PC-3 (cell line): Measurements from ENCODE around the gene LRRC7. TPM values are rescaled to one million over a fixed set of nuclear protein-coding genes. Genes with fewer than 3 reads are reported as not detected.

Experiments
- ATAC-seq: fragments of 200-7000 bp; cut with Tn5 transposase; 2 replicates; pipeline ENCODE4 v1.9.1; 2020; ENCODE audit warnings: mild to moderate bottlenecking, moderate library complexity
- BruUV-seq: library from RNA; stranded (reverse); fragments of 400-500 nt; replicated peaks from 2 replicates; lab custom pipeline; 2021; lab: Mats Ljungman, UMichigan
- CTCF ChIA-PET: fragments of 300-600 bp; sonication (Branson Sonifier 250); formaldehyde crosslinking; loops from one replicate; lab custom pipeline; 2022; ENCODE audit warnings: antibody characterized with exemption; lab: Charles Lee
- POLR2A ChIA-PET: fragments of 300-600 bp; sonication (Branson Sonifier 250); formaldehyde crosslinking; loops from one replicate; lab custom pipeline; 2022; ENCODE audit warnings: antibody characterized with exemption; ENCODE audit not compliant: unreplicated experiment; lab: Charles Lee
- DNase-seq: peaks from one replicate; pipeline ENCODE4 v3.0.0-alpha.2; 2015
- H2AFZ ChIP-seq: fragments of 300-600 bp; sonication (generic); 2 replicates; pipeline ENCODE4 v1.6.0; 2016; ENCODE audit warnings: antibody characterized with exemption, low read length
- H3F3A ChIP-seq: fragments of 300-600 bp; sonication (generic); one replicate; pipeline ENCODE4 v1.6.0; 2017; ENCODE audit warnings: antibody characterized with exemption, low read length, control low read depth, mild to moderate bottlenecking; ENCODE audit not compliant: unreplicated experiment
- H3K27ac ChIP-seq: fragments of 300-600 bp; sonication (generic); 2 replicates; pipeline ENCODE4 v1.5.1; 2016; ENCODE audit warnings: mild to moderate bottlenecking, low read length
- H3K27me3 ChIP-seq: fragments of 300-600 bp; sonication (generic); 2 replicates; pipeline ENCODE4 v1.6.1; 2016; ENCODE audit warnings: low read length, mixed read lengths
- H3K36me3 ChIP-seq: fragments of 300-600 bp; sonication (generic); 2 replicates; pipeline ENCODE4 v1.6.1; 2016; ENCODE audit warnings: low read depth, mixed run types, low read length, mixed read lengths
- H3K4me1 ChIP-seq: fragments of 300-600 bp; sonication (generic); 2 replicates; pipeline ENCODE4 v1.5.1; 2016; ENCODE audit warnings: low read length; ENCODE audit not compliant: insufficient read depth
- H3K4me2 ChIP-seq: fragments of 300-600 bp; sonication (generic); 2 replicates; pipeline ENCODE4 v1.6.0; 2016; ENCODE audit warnings: low read length
- H3K4me3 ChIP-seq: fragments of 300-600 bp; sonication (generic); 2 replicates; pipeline ENCODE4 v1.5.1; 2016; ENCODE audit warnings: mild to moderate bottlenecking, low read length, mixed read lengths
- H3K79me2 ChIP-seq: fragments of 300-600 bp; sonication (generic); 2 replicates; pipeline ENCODE4 v1.6.1; 2017; ENCODE audit warnings: low read length, mixed read lengths
- H3K9ac ChIP-seq: fragments of 300-600 bp; sonication (generic); 2 replicates; pipeline ENCODE4 v1.6.0; 2016; ENCODE audit warnings: mild to moderate bottlenecking, low read length
- H3K9me2 ChIP-seq: fragments of 300-600 bp; sonication (generic); replicated peaks from 2 replicates; pipeline ENCODE4 v1.6.1; 2016; ENCODE audit warnings: mixed run types, low read length, mixed read lengths
- H3K9me3 ChIP-seq: fragments of 300-600 bp; sonication (generic); 2 replicates; pipeline ENCODE4 v1.6.1; 2016; ENCODE audit warnings: low read length, mixed read lengths
- H4K20me1 ChIP-seq: fragments of 300-600 bp; sonication (generic); 2 replicates; pipeline ENCODE4 v1.6.1; 2016; ENCODE audit warnings: low read length, mixed read lengths
- CTCF ChIP-seq: fragments of 300-600 bp; sonication (generic); conservative IDR thresholded peaks from 2 replicates; pipeline ENCODE4 v1.5.1; 2017; ENCODE audit warnings: antibody characterized with exemption, low read depth, mild to moderate bottlenecking, low read length
- EZH2 ChIP-seq: fragments of 300-600 bp; sonication (generic); IDR thresholded peaks from one replicate; pipeline ENCODE4 v1.6.1; 2017; ENCODE audit warnings: antibody characterized with exemption, mild to moderate bottlenecking, low read length; ENCODE audit not compliant: unreplicated experiment
- EZH2phosphoT487 ChIP-seq: fragments of 300-600 bp; sonication (generic); IDR thresholded peaks from 2 replicates; pipeline ENCODE4 v1.6.1; 2018; ENCODE audit warnings: mild to moderate bottlenecking, antibody characterized with exemption, low read length, borderline replicate concordance
- intact Hi-C: fragments of 100-400 bp; cut with micrococcal nuclease; formaldehyde crosslinking; loops from 2 replicates; pipeline ENCODE4 v1.9.0; 2023
- total RNA-seq: library from RNA; depleted of rRNA; stranded (reverse); fragments of >200 nt; gene quantifications from 2 replicates; pipeline ENCODE4 v1.2.3, GENCODE V29; 2014

The LRRC7 gene
- total RNA-seq, 1 experiment from 2014 or later: 0.04 TPM

DNA sequence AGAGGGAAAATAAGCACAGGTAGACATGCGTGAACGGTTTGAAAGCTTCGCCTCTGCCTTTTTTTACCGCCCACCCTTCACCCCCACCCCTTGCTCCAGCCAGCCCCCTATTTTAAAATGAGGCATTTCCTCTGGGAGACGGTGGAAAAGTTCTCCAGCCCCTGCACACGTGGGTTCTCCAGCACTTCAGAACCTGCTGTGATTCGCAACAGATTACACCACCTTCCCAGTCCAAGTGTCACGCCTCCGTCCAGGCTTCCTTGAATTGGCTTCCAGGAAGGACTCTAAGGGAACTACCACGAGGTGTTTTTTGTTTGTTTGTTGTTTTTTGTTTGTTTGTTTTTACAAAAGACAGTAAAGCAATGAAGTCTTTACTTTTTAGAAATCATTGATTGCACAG lies 2.6 kb downstream of the LRRC7 start:
- POLR2A ChIA-PET: no interaction called here
- DNase-seq (no peak), ATAC-seq (no peak)
- CTCF ChIA-PET: no interaction called here
- Histone ChIP-seq H3K4me2 (no peak overlapping the region), H3K4me1 (peaks cover 3% of the 10 kb centered on the region; the same call in 1 of the 2 replicates), H3K36me3 (no peaks in the 10 kb centered on the region), H3K9ac (no peak overlapping the region), H3K27me3 (peaks cover 52% of the 10 kb centered on the region), H2AFZ (no peak overlapping the region), H3K9me2 (no peaks in the 10 kb centered on the region), H3K27ac (no peak overlapping the region), H4K20me1 (no peaks in the 10 kb centered on the region), H3F3A (no peaks in the 10 kb centered on the region), H3K79me2 (no peaks in the 10 kb centered on the region), H3K4me3 (no peak overlapping the region), H3K9me3 (no peaks in the 10 kb centered on the region)
- no TSS peak for BruUV-seq
- TF ChIP-seq EZH2phosphoT487 (no peak), CTCF (no peak), EZH2 (no peak)
- intact Hi-C loops: no loop called here

DNA sequence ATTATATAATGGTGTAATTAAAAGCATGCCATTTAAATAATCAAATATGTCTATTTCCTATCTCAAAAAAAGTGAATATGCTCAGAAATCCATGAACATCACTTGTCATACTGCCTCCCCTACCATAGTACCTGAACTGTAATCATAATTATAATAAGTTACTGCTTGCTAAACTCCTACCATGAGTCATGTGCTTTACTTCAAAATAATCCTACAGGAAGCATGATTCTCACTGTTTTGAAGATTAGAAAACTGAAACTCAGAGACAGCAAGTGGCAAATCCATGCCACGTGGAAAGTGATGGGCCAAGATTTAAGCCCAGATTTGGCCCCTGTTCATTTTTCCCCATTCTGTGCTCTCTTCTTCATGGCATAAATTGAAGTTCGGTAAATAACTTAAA lies 5.2 kb downstream of the LRRC7 start:
- H3K79me2 ChIP-seq: no peaks in the 10 kb centered on the region
- intact Hi-C loops: no loop called here
- peaks cover 28% of the 10 kb centered on the region for H3K27me3 ChIP-seq
- no peak overlapping the region for H2AFZ ChIP-seq
- DNase-seq: no peak
- no peaks in the 10 kb centered on the region for H3F3A ChIP-seq
- H3K4me1 ChIP-seq: peaks cover 3% of the 10 kb centered on the region; the same call in 1 of the 2 replicates
- H3K4me3 ChIP-seq: no peak overlapping the region
- no peak overlapping the region for H3K4me2 ChIP-seq
- no TSS peak for BruUV-seq
- H3K9me2 ChIP-seq: no peaks in the 10 kb centered on the region
- H3K9me3 ChIP-seq: no peaks in the 10 kb centered on the region
- CTCF ChIA-PET: no interaction called here
- TF ChIP-seq EZH2 (no peak), CTCF (no peak), EZH2phosphoT487 (no peak)
- H3K36me3 ChIP-seq: no peaks in the 10 kb centered on the region
- ATAC-seq: no peak
- no peak overlapping the region for H3K27ac ChIP-seq
- H4K20me1 ChIP-seq: no peaks in the 10 kb centered on the region
- POLR2A ChIA-PET: no interaction called here
- H3K9ac ChIP-seq: no peak overlapping the region

DNA sequence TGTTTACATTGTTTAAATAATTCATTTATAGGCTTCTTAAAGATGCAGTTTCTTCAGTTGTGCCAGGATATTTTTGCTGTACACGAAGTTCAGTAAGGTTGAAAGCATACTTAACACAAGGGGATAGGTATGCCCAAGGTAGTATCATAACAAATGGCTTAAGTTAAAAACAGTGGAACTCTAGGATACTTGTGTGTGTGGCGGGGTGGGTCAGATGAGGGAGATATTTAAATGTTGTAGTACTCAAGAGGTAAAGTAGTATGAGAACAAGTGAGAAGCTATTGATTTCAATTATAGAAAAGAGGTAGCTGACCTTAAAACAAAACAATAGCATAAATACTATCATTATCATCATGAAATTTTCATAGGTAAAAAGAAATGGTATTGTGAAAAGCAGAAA lies 6.2 kb downstream of the LRRC7 start:
- no peaks in the 10 kb centered on the region for H3K9me3 ChIP-seq
- BruUV-seq: no TSS peak
- CTCF ChIA-PET: no interaction called here
- TF ChIP-seq EZH2 (no peak), EZH2phosphoT487 (no peak), CTCF (no peak)
- H3K4me2 ChIP-seq: no peak overlapping the region
- no peaks in the 10 kb centered on the region for H3K79me2 ChIP-seq
- intact Hi-C loops: no loop called here
- POLR2A ChIA-PET: no interaction called here
- H3K27ac ChIP-seq: no peak overlapping the region
- peaks cover 18% of the 10 kb centered on the region for H3K27me3 ChIP-seq
- no peaks in the 10 kb centered on the region for H3K4me1 ChIP-seq
- no peaks in the 10 kb centered on the region for H4K20me1 ChIP-seq
- H3F3A ChIP-seq: no peaks in the 10 kb centered on the region
- H2AFZ ChIP-seq: no peak overlapping the region
- no peaks in the 10 kb centered on the region for H3K9me2 ChIP-seq
- DNase-seq (no peak), ATAC-seq (no peak)
- H3K9ac ChIP-seq: no peak overlapping the region
- no peaks in the 10 kb centered on the region for H3K36me3 ChIP-seq
- H3K4me3 ChIP-seq: no peak overlapping the region
